ENCODE data around the gene OR5A2.
"Not testable (repeated sequence)": the region's sequence is repeated elsewhere in the genome, so short reads cannot be mapped to it uniquely, and the experiment has no call there.

The OR5A2 gene

DNA sequence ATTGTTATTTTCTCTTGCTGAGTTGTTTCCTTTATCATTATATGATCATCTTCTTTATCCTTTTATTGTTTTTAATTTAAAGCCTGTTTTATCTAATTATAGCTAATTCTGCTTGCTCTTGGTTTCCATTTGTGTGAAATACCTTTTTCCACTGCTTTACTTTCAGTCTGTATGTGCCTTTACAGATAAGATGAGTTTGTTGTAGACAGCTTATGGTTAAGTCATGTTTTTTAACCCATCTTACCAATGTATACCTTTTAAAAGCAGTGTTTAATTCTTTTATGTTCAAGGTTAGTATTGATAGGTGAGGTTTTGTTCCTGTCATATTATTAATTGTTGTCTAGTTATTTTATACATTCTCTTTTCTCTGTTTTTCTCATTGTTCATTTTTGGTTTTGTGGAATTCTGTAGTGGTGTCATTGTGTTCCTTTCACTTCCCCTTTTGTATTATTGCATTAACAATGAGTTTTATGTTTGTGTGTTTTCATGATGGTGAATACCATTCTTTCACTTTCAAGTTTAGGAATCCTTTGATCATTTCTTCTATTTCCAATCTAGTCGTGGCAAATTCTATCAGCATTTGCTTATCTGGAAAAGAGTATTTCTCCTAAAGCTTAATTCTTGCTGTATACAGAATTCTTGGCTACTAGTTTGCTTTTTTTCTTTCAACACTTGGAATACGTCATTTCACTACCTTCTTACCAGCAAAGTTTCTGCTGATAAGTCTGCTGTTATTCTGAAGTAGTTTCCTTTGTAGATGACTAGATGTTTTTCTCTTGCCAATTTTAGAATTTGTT is 45.8 kb downstream of the OR5A2 start:
- DNase-seq = no peak

DNA sequence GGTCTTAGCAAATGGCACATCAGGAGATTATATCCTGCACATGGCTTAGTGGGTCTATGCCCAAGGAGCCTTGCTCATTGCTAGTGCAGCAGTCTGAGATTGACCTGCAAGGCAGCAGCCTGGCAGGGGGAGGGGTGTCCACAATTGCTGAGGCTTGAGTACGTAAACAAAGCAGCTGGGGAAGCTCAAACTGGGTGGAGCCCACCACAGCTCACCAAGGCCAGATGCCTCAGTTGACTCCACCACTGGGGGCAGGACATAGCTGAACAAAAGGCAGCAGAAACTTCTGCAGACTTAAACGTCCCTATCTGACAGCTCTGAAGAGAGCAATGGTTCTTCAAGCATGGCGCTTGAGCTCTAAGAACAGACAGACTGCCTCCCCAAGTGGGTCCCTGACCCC is 53.9 kb downstream of the OR5A2 start:
- DNase-seq = not testable (repeated sequence)

DNA sequence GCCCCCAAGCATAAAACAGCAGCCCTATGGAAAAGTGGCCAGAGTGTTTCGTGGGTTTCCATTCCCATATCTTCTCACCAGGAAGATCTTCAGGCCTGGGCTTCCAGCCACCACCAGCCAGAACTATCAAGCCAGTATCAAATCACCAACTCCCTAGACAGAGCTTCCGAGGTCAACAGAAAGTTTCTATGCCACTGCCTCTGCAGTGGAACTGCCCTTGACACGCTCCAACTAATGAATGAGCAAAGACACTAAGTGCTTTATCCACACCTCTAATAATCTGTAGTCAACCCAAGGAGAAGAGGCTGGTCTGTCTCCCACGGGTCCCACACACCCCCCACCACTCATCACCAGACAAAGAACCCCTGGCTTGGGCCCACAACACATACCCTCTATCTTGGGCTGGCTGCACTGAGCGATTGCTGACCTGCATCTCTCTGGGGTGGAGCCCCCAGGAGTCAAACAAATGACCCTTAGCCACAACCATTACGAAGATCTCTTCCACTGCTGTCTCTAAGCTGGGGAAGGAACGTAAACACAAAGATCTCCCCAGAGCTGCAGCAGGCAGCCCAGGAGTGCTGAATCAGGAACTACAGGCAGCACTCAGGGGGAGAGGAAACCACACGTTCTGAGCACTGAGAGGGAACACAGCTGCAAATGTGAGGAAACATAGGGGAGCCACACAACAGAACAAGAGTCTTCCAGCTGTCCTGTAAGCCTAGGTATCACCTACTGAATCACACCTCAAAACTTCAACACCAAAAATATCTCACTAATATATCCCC is 57.8 kb downstream of the OR5A2 start:
- DNase-seq = no peak
